HepG2 (cell line): ENCODE measurements around the gene LILRB5. TPM values are rescaled to one million over a fixed set of nuclear protein-coding genes. Genes with fewer than 3 reads are reported as not detected.

Experiments used
- ATAC-seq: fragments of 200-7000 bp; cut with Tn5 transposase; 3 replicates; pipeline ENCODE4 v1.9.1; 2020; ENCODE audit warnings: mild to moderate bottlenecking, moderate library complexity
- BruUV-seq: library from RNA; stranded (reverse); fragments of 400-500 nt; replicated peaks from 2 replicates; lab custom pipeline; 2021; lab: Mats Ljungman, UMichigan
- CTCF ChIA-PET: fragments of 300-600 bp; formaldehyde crosslinking; extraction: SDS; loops from one replicate; lab custom pipeline; 2021; ENCODE audit warnings: low total read pairs, inconsistent platforms, low intra/inter-chr PET ratio; lab: Yijun Ruan, JAX
- POLR2A ChIA-PET: fragments of 350-600 bp; sonication (Branson Sonifier 250); formaldehyde crosslinking; loops from one replicate; lab custom pipeline; 2020; ENCODE audit warnings: antibody characterized with exemption, inconsistent platforms; lab: Yijun Ruan, JAX
- DNase-seq: peaks from one replicate; pipeline ENCODE4 v3.0.0-alpha.2; 2015; ENCODE audit warnings: low spot score
- FAIRE-seq: peaks from 3 replicates; lab custom pipeline; 2011; peaks lifted over from hg19 to GRCh38; lab: Jason Lieb, UNC
- H2AFZ ChIP-seq: one replicate; pipeline ENCODE4 v1.6.1; 2011; ENCODE audit warnings: low read length, inconsistent platforms
- H3K27ac ChIP-seq: fragments of 300-600 bp; 3 replicates; pipeline ENCODE4 v1.8.0; 2011; ENCODE audit warnings: mixed run types, mild to moderate bottlenecking, mixed read lengths, low read length, inconsistent platforms; ENCODE audit not compliant: insufficient read depth; ENCODE audit errors: extremely low read length
- H3K27me3 ChIP-seq, 2 experiments: fragments of 200-600 bp in 1 of 2; 2 replicates in 1 of 2; 3 replicates in 1 of 2; pipeline versions ENCODE4 v1.6.0 to v1.8.0; 2011; ENCODE audit warnings: low read length in 2 of 2, mild to moderate bottlenecking in 2 of 2, moderate library complexity in 2 of 2, inconsistent platforms in 1 of 2; ENCODE audit not compliant: insufficient read depth in 2 of 2, control insufficient read depth in 1 of 2
- H3K36me3 ChIP-seq, 2 experiments: fragments of 200-600 bp in 1 of 2; replicated peaks in 1 of 2; 2 replicates in 1 of 2; 3 replicates in 1 of 2; pipeline versions ENCODE4 v1.5.1 to v1.8.0; 2011; ENCODE audit warnings: low read length in 2 of 2, inconsistent platforms in 1 of 2; ENCODE audit not compliant: insufficient read depth in 2 of 2, control insufficient read depth in 1 of 2
- H3K4me1 ChIP-seq: 2 replicates; pipeline ENCODE4 v1.5.1; 2012; ENCODE audit warnings: low read length, inconsistent platforms; ENCODE audit not compliant: insufficient read depth
- H3K4me2 ChIP-seq: 2 replicates; pipeline ENCODE4 v1.6.0; 2011; ENCODE audit warnings: low read depth, low read length, inconsistent platforms
- H3K4me3 ChIP-seq, 3 experiments: fragments of 200-600 bp in 1 of 3; sonication (generic), shearing (Covaris generic) in 1 of 3; replicated peaks in 1 of 3; 2 replicates each; pipeline ENCODE4 v1.5.1; 2011 to 2016; ENCODE audit warnings: low read length in 3 of 3, inconsistent platforms in 2 of 3, low read depth in 2 of 3, mild to moderate bottlenecking in 2 of 3, control low read depth in 1 of 3, mixed read lengths in 1 of 3; ENCODE audit not compliant: insufficient read depth in 1 of 3
- H3K79me2 ChIP-seq: one replicate; pipeline ENCODE4 v1.6.1; 2011; ENCODE audit warnings: low read length, inconsistent platforms; ENCODE audit not compliant: insufficient read depth
- H3K9ac ChIP-seq: 2 replicates; pipeline ENCODE4 v1.6.0; 2011; ENCODE audit warnings: mild to moderate bottlenecking, low read depth, low read length, inconsistent platforms; ENCODE audit not compliant: insufficient read depth
- H3K9me3 ChIP-seq: 2 replicates; pipeline ENCODE4 v1.5.1; 2012; ENCODE audit warnings: mild to moderate bottlenecking, low read length
- H4K20me1 ChIP-seq: 2 replicates; pipeline ENCODE4 v1.6.0; 2011; ENCODE audit warnings: inconsistent platforms, mild to moderate bottlenecking, low read length, moderate library complexity; ENCODE audit not compliant: insufficient read depth
- DNMT3B ChIP-seq: conservative IDR thresholded peaks from 2 replicates; pipeline ENCODE4 v1.6.1; 2016; ENCODE audit warnings: missing biosample characterization, control low read depth
- EHMT2 ChIP-seq: fragments of 200-600 bp; sonication (generic); IDR thresholded peaks from 2 replicates; pipeline ENCODE4 v1.7.0; 2017; ENCODE audit warnings: antibody characterized with exemption, low read depth, low read length, borderline replicate concordance
- FOXM1 ChIP-seq: sonication (generic); formaldehyde crosslinking; IDR thresholded peaks from 2 replicates; pipeline ENCODE4 v1.5.0; 2020; ENCODE audit warnings: missing genetic modification reagents
- HIVEP1 ChIP-seq: sonication (generic); formaldehyde crosslinking; IDR thresholded peaks from 2 replicates; pipeline ENCODE4 v1.4.0; 2020; ENCODE audit warnings: mild to moderate bottlenecking, missing genetic modification reagents
- MBNL3 ChIP-seq: fragments of 250-450 bp; sonication (Bioruptor Pico); conservative IDR thresholded peaks from 2 replicates; pipeline ENCODE4 v1.8.0; 2022; ENCODE audit warnings: mild to moderate bottlenecking, inconsistent platforms
- RBFOX2 ChIP-seq: fragments of 200-400 bp; formaldehyde crosslinking; IDR thresholded peaks from 2 replicates; pipeline ENCODE4 v1.6.1; 2017; ENCODE audit warnings: low read depth, mild to moderate bottlenecking, low read length
- SIN3B ChIP-seq: fragments of 150-350 bp; IDR thresholded peaks from 2 replicates; pipeline ENCODE4 v1.6.1; 2014; ENCODE audit warnings: low read length
- SMAD9 ChIP-seq: sonication (generic); formaldehyde crosslinking; IDR thresholded peaks from 2 replicates; pipeline ENCODE4 v1.5.1; 2020; ENCODE audit warnings: mild to moderate bottlenecking, missing genetic modification reagents
- SRSF4 ChIP-seq: fragments of 200-400 bp; formaldehyde crosslinking; IDR thresholded peaks from one replicate; pipeline ENCODE4 v1.6.1; 2018; ENCODE audit warnings: mild to moderate bottlenecking, low read depth, low read length, moderate library complexity; ENCODE audit not compliant: poor library complexity, severe bottlenecking
- TEAD2 ChIP-seq: sonication (generic); formaldehyde crosslinking; IDR thresholded peaks from 2 replicates; pipeline ENCODE4 v1.9.0; 2021; ENCODE audit warnings: missing genetic modification reagents
- ZNF205 ChIP-seq: IDR thresholded peaks from 2 replicates; pipeline ENCODE4 v1.6.1; 2018; ENCODE audit warnings: missing biosample characterization, missing genetic modification reagents
- ZNF468 ChIP-seq: sonication (generic); formaldehyde crosslinking; IDR thresholded peaks from 2 replicates; pipeline ENCODE4 v1.8.0; 2022; ENCODE audit warnings: mild to moderate bottlenecking, moderate library complexity, missing genetic modification reagents
- WGBS: methylation state at CpG from one replicate; pipeline ENCODE4 v1.1.6; 2017; ENCODE audit warnings: low lambda C conversion rate; 5-methylcytosine and 5-hydroxymethylcytosine counted together
- in situ Hi-C: cut with HindIII; loops from 2 replicates; pipeline ENCODE4 v1.10.0; 2017; ENCODE audit warnings: low pct_unique_long_range_greater_than_20kb; ENCODE audit not compliant: extremely low pct_ligation_motif_present
- intact Hi-C: fragments of 100-400 bp; cut with micrococcal nuclease; formaldehyde crosslinking; loops from one replicate; pipeline ENCODE4 v1.10.0; 2022; ENCODE audit not compliant: unreplicated experiment
- polyA plus RNA-seq, 8 experiments: library from polyadenylated mRNA; depleted of rRNA in 3 of 8; stranded (reverse) in 7 of 8; unstranded in 1 of 8; fragments of >200 nt; fragmentation: Illumina TruSeq in 4 of 8; extraction: Trizol in 4 of 8; gene quantifications; 2 replicates each; pipeline versions ENCODE4 v1.2.1 to v1.2.3, GENCODE V29; 2011 to 2016; ENCODE audit warnings: low read depth in 4 of 8, missing spikeins in 1 of 8, mixed read lengths in 1 of 8; ENCODE audit not compliant: insufficient read depth in 1 of 8
- total RNA-seq, 5 experiments: library from RNA; depleted of rRNA; stranded (reverse); fragments of >200 nt; fragmentation: Illumina TruSeq; extraction: Trizol; gene quantifications; 2 replicates each; pipeline ENCODE4 v1.2.3, GENCODE V29; 2016; ENCODE audit warnings: low read depth in 1 of 5
- TF ChIP-seq, protein P1 (sequence below): fragments of 450-650 bp; IDR thresholded peaks from 2 replicates; pipeline ENCODE4 v1.6.1; 2017
- TF ChIP-seq, protein P2 (sequence below): IDR thresholded peaks from 2 replicates; pipeline ENCODE4 v1.6.1; 2016; ENCODE audit warnings: low read depth
- TF ChIP-seq, protein P3 (sequence below): IDR thresholded peaks from 2 replicates; pipeline ENCODE4 v1.6.1; 2012; ENCODE audit warnings: low read length, improper control_type of control experiment

The LILRB5 gene
- total and polyA plus RNA-seq, 2 of the 13 experiments (the other 11 are each of a cell fraction or from before 2014, with no cell fraction given): not detected

DNA sequence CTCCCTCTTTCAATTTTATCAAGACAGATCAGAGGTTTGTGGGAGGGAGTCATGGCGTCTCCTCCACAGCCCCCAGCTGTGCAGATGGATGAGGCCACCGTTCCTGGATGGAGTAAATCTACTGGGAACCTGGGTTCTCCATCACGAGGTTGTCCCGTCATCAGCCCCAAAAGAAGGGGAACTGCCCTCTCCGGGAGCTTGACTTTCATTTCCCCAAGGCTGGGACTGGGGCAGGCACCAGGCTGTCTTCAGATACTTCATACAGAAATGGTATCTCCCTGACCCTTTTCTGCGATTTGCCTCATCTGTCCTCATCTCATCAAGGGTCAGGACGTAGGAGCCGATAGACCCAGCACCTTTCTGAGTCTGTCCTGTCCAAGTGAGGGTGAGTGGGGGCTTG is 14.0 kb upstream of the LILRB5 start:
- TF ChIP-seq EHMT2 (no peak), HIVEP1 (no peak), SRSF4 (no peak), ZNF205 (no peak), MBNL3 (CRISPR knock-in tag) (no peak), RBFOX2 (no peak), TEAD2 (CRISPR knock-in tag) (no peak)
- TF ChIP-seq, all 625 proteins: peak for 0
- intact Hi-C loops: no loop called here
- Histone ChIP-seq H3K4me2 (no peak overlapping the region), H4K20me1 (no peaks in the 10 kb centered on the region), H3K9me3 (no peaks in the 10 kb centered on the region), H3K9ac (no peak overlapping the region), H3K4me3 (no peak overlapping the region), H3K79me2 (no peaks in the 10 kb centered on the region), H2AFZ (no peak overlapping the region), H3K27me3 (peaks cover 2 to 14% of the 10 kb centered on the region in 2 experiments; a peak in 2 of 5 replicates), H3K36me3 (no peaks in the 10 kb centered on the region), H3K27ac (no peak overlapping the region), H3K4me1 (no peaks in the 10 kb centered on the region)
- POLR2A ChIA-PET: no interaction called here
- no peak for DNase-seq
- BruUV-seq: no TSS peak
- 2% methylated on average over 8 of the region's 8 CpGs for WGBS
- CTCF ChIA-PET: no interaction called here
- no peak for FAIRE-seq
- in situ Hi-C loops: no loop called here
- no peak for ATAC-seq

DNA sequence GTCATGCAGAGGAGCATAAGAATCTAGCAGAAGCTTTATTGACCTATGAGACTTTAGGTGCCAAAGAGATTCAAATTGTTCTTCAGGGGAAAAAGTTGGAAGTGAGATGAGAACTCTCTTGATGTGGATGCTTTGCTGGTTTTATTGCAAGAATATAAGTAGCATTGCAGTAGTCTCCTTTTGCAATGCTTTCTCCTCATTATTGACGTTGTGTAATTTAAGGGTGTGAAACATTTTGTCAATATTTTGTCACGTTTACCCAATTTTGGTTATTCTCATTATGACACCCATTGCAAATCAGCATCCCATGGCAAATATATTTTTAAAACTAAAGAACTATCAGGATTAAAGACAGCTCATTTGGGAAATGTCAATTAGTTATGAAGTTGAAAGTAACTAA is 11.9 kb upstream of the LILRB5 start:
- WGBS: 0% methylated on average over 2 of the region's 2 CpGs
- no peak for DNase-seq
- no TSS peak for BruUV-seq
- TF ChIP-seq, protein P1, sequence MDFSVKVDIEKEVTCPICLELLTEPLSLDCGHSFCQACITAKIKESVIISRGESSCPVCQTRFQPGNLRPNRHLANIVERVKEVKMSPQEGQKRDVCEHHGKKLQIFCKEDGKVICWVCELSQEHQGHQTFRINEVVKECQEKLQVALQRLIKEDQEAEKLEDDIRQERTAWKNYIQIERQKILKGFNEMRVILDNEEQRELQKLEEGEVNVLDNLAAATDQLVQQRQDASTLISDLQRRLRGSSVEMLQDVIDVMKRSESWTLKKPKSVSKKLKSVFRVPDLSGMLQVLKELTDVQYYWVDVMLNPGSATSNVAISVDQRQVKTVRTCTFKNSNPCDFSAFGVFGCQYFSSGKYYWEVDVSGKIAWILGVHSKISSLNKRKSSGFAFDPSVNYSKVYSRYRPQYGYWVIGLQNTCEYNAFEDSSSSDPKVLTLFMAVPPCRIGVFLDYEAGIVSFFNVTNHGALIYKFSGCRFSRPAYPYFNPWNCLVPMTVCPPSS: no peak
- TF ChIP-seq FOXM1 (CRISPR knock-in tag) (no peak), ZNF468 (CRISPR knock-in tag) (no peak), DNMT3B (CRISPR knock-in tag) (no peak), SMAD9 (CRISPR knock-in tag) (no peak), SIN3B (no peak)
- TF ChIP-seq, protein P2, sequence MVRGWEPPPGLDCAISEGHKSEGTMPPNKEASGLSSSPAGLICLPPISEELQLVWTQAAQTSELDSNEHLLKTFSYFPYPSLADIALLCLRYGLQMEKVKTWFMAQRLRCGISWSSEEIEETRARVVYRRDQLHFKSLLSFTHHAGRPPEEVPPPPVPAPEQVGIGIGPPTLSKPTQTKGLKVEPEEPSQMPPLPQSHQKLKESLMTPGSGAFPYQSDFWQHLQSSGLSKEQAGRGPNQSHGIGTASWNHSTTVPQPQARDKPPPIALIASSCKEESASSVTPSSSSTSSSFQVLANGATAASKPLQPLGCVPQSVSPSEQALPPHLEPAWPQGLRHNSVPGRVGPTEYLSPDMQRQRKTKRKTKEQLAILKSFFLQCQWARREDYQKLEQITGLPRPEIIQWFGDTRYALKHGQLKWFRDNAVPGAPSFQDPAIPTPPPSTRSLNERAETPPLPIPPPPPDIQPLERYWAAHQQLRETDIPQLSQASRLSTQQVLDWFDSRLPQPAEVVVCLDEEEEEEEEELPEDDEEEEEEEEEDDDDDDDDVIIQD (CRISPR knock-in tag): no peak
- TF ChIP-seq, protein P3, sequence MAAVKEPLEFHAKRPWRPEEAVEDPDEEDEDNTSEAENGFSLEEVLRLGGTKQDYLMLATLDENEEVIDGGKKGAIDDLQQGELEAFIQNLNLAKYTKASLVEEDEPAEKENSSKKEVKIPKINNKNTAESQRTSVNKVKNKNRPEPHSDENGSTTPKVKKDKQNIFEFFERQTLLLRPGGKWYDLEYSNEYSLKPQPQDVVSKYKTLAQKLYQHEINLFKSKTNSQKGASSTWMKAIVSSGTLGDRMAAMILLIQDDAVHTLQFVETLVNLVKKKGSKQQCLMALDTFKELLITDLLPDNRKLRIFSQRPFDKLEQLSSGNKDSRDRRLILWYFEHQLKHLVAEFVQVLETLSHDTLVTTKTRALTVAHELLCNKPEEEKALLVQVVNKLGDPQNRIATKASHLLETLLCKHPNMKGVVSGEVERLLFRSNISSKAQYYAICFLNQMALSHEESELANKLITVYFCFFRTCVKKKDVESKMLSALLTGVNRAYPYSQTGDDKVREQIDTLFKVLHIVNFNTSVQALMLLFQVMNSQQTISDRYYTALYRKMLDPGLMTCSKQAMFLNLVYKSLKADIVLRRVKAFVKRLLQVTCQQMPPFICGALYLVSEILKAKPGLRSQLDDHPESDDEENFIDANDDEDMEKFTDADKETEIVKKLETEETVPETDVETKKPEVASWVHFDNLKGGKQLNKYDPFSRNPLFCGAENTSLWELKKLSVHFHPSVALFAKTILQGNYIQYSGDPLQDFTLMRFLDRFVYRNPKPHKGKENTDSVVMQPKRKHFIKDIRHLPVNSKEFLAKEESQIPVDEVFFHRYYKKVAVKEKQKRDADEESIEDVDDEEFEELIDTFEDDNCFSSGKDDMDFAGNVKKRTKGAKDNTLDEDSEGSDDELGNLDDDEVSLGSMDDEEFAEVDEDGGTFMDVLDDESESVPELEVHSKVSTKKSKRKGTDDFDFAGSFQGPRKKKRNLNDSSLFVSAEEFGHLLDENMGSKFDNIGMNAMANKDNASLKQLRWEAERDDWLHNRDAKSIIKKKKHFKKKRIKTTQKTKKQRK: no peak

More for the DNA sequence above, 11.9 kb upstream of the LILRB5 start:
- Histone ChIP-seq H4K20me1 (no peaks in the 10 kb centered on the region), H3K79me2 (no peaks in the 10 kb centered on the region), H2AFZ (no peak overlapping the region), H3K4me2 (no peak overlapping the region), H3K36me3 (no peaks in the 10 kb centered on the region), H3K9me3 (no peaks in the 10 kb centered on the region), H3K4me1 (no peaks in the 10 kb centered on the region), H3K9ac (no peak overlapping the region), H3K4me3 (no peak overlapping the region), H3K27me3 (peaks cover 0 to 8% of the 10 kb centered on the region in 2 experiments; a peak in 1 of 5 replicates), H3K27ac (no peak overlapping the region)
- ChIA-PET CTCF (no interaction called here), POLR2A (no interaction called here)
- in situ Hi-C loops: no loop called here
- no peak for FAIRE-seq
- intact Hi-C loops: no loop called here
- no peak for ATAC-seq
